Measurements from ENCODE around the gene CFAP20.

Gene CFAP20

GRCh38 chr16:58123896-58124600 is 5.1 kb downstream of the CFAP20 start:
- H3K4me1 Mint-ChIP-seq: peaks cover 74% of the 10 kb centered on the region
- TF ChIP-seq CTCF (IDR thresholded peaks at IDR 0.05; ENCODE audit: unreplicated experiment in 3 of 3): no peak
- no peaks in the 10 kb centered on the region for H3K9me3 Mint-ChIP-seq
- no peaks in the 10 kb centered on the region for H3K36me3 Mint-ChIP-seq (ENCODE audit: low read depth)
- peak overlapping the region in 2 of 3 experiments; percentile 47 to 58 for H3K4me3 Mint-ChIP-seq
- no peaks in the 10 kb centered on the region for H3K27me3 Mint-ChIP-seq (ENCODE audit: low read depth)
- H3K27ac Mint-ChIP-seq: peak overlapping the region; percentile 18 to 58 (median 44)

- Mint-ChIP-seq H3K4me3 (peak overlapping the region in 1 of 3 experiments; percentile 55), H3K36me3 (ENCODE audit: low read depth) (peaks cover 12% of the 10 kb centered on the region), H3K4me1 (peaks cover 70% of the 10 kb centered on the region), H3K27ac (peak overlapping the region; percentile 79 to 92 (median 82)), H3K27me3 (ENCODE audit: low read depth) (no peaks in the 10 kb centered on the region), H3K9me3 (no peaks in the 10 kb centered on the region)
- TF ChIP-seq CTCF (IDR thresholded peaks at IDR 0.05; ENCODE audit: unreplicated experiment in 3 of 3): no peak
Measured at GRCh38 chr16:58121132-58121531, 8.0 kb downstream of the CFAP20 start.

- Mint-ChIP-seq H3K36me3 (ENCODE audit: low read depth) (peaks cover 21% of the 10 kb centered on the region), H3K9me3 (no peaks in the 10 kb centered on the region), H3K27ac (peak overlapping the region; percentile 73 to 92 (median 79)), H3K4me3 (peak overlapping the region in 2 of 3 experiments; percentile 40 to 55), H3K27me3 (ENCODE audit: low read depth) (no peaks in the 10 kb centered on the region), H3K4me1 (peaks cover 63% of the 10 kb centered on the region)
- no peak for TF ChIP-seq CTCF (IDR thresholded peaks at IDR 0.05; ENCODE audit: unreplicated experiment in 3 of 3)
Measured at GRCh38 chr16:58120234-58120633, 8.9 kb downstream of the CFAP20 start.

- TF ChIP-seq CTCF (IDR thresholded peaks at IDR 0.05; ENCODE audit: unreplicated experiment in 3 of 3): no peak
- no peak overlapping the region for H3K4me3 Mint-ChIP-seq
- peak overlapping the region in 1 of 3 experiments; percentile 79 for H3K27ac Mint-ChIP-seq
- no peaks in the 10 kb centered on the region for H3K27me3 Mint-ChIP-seq (ENCODE audit: low read depth)
- H3K36me3 Mint-ChIP-seq (ENCODE audit: low read depth): peaks cover 29% of the 10 kb centered on the region
- peaks cover 59% of the 10 kb centered on the region for H3K4me1 Mint-ChIP-seq
- H3K9me3 Mint-ChIP-seq: no peaks in the 10 kb centered on the region
Measured at GRCh38 chr16:58119509-58119845, 9.7 kb downstream of the CFAP20 start.

- H3K9me3 Mint-ChIP-seq: no peaks in the 10 kb centered on the region
- peaks cover 34% of the 10 kb centered on the region for H3K36me3 Mint-ChIP-seq (ENCODE audit: low read depth)
- peak overlapping the region in 2 of 3 experiments; percentile 36 to 79 for H3K27ac Mint-ChIP-seq
- TF ChIP-seq CTCF (IDR thresholded peaks at IDR 0.05; ENCODE audit: unreplicated experiment in 3 of 3): no peak
- H3K27me3 Mint-ChIP-seq (ENCODE audit: low read depth): no peaks in the 10 kb centered on the region
- H3K4me1 Mint-ChIP-seq: peaks cover 54% of the 10 kb centered on the region
- peak overlapping the region in 1 of 3 experiments; percentile 32 for H3K4me3 Mint-ChIP-seq
Measured at GRCh38 chr16:58118801-58119508, 10.2 kb downstream of the CFAP20 start.

All from nephron (organoid).